ENCODE results near the gene TPM4. TPM values are rescaled to one million over a fixed set of nuclear protein-coding genes. Genes with fewer than 3 reads are reported as not detected.
"Not testable (repeated sequence)": the region's sequence is repeated elsewhere in the genome, so short reads cannot be mapped to it uniquely, and the experiment has no call there.

Gene TPM4
- polyA plus RNA-seq (2012; ENCODE audit: low read depth, missing spikeins) = 247 TPM

DNA sequence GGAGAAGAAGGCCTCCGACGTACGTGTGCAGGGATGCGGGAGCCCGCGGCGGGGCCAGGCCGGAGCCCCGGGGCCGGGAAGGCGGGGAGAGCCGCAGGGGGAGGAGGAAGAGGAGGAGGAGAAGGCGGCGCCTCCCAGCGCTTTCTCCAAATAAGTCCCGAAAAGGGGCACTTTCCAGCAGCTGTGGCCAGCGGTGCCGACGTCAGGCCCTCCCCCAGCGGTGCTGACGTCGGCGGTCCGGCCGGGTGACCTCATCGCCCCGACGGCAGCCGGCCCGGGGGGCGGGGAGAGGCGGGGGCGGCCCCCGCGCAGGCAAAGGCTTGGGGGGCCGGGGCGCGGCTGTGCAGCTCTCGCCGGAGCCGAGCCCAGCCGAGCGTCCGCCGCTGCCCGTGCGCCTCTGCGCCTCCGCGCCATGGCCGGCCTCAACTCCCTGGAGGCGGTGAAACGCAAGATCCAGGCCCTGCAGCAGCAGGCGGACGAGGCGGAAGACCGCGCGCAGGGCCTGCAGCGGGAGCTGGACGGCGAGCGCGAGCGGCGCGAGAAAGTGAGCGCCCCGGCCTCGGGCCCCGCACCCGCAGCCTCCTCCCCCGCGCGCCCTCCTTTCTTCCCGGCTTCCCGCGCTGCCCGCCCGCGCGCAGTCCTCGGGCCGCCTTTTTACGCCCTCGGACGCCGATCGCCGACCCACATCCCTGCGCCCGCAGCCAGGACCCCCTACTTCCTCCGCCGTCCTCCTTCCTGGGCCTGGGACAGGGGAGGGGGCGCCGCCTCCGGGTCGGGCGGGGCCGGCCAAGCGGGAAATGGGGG, at the start of gene TPM4:
Gene TPM4 (plus strand): TSS at position 342 of the 804 bp plus-strand sequence. CDS start 71 bp downstream, at position 413.
- FAIRE-seq = peak; percentile 87
- peak; percentile 21 for TF ChIP-seq PAX5 (IDR thresholded peaks at IDR 0.05; ENCODE audit: insufficient read depth, low read length, severe bottlenecking)
- peak; percentile 91 for TF ChIP-seq POLR2AphosphoS5 (IDR thresholded peaks at IDR 0.05; ENCODE audit: low read depth, low read length)
- TF ChIP-seq SPI1 (IDR thresholded peaks at IDR 0.05; ENCODE audit: low read depth, low read length) = no peak
- TF ChIP-seq POU2F2 (IDR thresholded peaks at IDR 0.05; ENCODE audit: low read depth, low read length) = 0 out of 2 replicates have a peak, but pooled peaks have one; percentile 70
- peak; percentile 88 for TF ChIP-seq POLR2A (IDR thresholded peaks at IDR 0.05; ENCODE audit: low read depth, low read length)
- peak; percentile 70 for TF ChIP-seq TAF1 (IDR thresholded peaks at IDR 0.05; ENCODE audit: low read depth, low read length)
- peak; percentile 79 for DNase-seq (ENCODE audit: insufficient read length, low spot score)

DNA sequence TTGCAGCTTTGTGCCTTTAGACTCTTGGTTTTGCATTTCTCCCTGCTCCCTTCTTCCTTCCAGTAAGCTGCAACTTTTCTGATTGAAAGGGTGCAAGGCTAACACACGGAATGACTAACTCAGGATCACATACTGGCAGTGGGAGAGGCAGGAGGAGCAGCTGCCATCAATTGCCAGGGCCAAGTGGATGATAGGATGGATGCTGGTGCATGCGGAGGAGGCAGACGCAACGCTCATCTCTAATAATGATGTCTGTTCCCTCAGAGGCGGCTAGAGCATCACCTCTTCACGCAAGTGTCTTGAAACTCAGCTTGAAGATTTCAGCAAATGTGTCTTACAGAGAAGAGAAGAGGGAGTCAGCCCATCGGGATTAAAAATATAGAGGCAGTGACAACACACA, 49.5 kb upstream of the TPM4 start:
- DNase-seq (ENCODE audit: insufficient read length, low spot score) (no peak), FAIRE-seq (no peak)
- TF ChIP-seq PAX5 (IDR thresholded peaks at IDR 0.05; ENCODE audit: insufficient read depth, low read length, severe bottlenecking) (no peak), TAF1 (IDR thresholded peaks at IDR 0.05; ENCODE audit: low read depth, low read length) (no peak), SPI1 (IDR thresholded peaks at IDR 0.05; ENCODE audit: low read depth, low read length) (no peak), POLR2AphosphoS5 (IDR thresholded peaks at IDR 0.05; ENCODE audit: low read depth, low read length) (no peak), POLR2A (IDR thresholded peaks at IDR 0.05; ENCODE audit: low read depth, low read length) (no peak), POU2F2 (IDR thresholded peaks at IDR 0.05; ENCODE audit: low read depth, low read length) (no peak)

DNA sequence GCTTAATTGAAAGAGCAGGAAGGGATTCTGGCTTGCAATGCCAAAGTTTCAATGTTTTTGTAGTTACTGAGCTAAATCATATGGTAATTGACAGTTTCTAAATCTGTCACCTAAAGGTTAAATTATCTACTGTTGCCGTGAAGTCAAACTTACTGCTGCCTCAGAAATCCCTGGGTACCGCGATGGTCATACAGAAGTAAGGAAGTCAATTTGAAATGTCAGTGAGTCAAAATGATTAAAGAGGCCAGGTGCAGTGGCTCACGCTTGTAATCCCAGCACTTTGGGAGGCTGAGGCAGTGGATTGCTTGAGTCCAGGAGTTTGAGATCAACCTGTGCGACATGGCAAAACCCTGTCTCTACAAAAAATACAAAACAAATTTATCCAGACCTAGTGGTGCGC, 48.8 kb upstream of the TPM4 start:
- FAIRE-seq (no peak), DNase-seq (ENCODE audit: insufficient read length, low spot score) (no peak)
- no peak for TF ChIP-seq SPI1 (IDR thresholded peaks at IDR 0.05; ENCODE audit: low read depth, low read length)
- no peak for TF ChIP-seq TAF1 (IDR thresholded peaks at IDR 0.05; ENCODE audit: low read depth, low read length)
- no peak for TF ChIP-seq POLR2AphosphoS5 (IDR thresholded peaks at IDR 0.05; ENCODE audit: low read depth, low read length)
- TF ChIP-seq POU2F2 (IDR thresholded peaks at IDR 0.05; ENCODE audit: low read depth, low read length) = no peak
- no peak for TF ChIP-seq POLR2A (IDR thresholded peaks at IDR 0.05; ENCODE audit: low read depth, low read length)
- TF ChIP-seq PAX5 (IDR thresholded peaks at IDR 0.05; ENCODE audit: insufficient read depth, low read length, severe bottlenecking) = no peak

DNA sequence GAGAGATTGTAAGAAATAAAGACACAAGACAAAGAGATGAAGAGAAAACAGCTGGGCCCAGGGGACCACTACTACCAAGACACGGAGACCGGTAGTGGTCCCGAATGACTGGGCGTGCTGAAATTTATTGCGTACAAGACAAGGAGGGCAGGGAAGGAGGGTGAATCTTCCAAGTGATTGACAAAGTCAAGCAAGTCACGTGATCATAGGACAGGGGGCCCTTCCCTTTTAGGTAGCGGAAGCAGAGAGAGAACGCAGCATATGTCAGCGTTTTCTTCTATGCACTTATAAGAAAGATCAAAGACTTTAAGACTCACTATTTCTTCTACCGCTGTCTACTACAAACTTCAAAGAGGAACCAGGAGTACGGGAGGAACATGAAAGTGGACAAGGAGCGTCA, 46.1 kb upstream of the TPM4 start:
- FAIRE-seq; DNase-seq (ENCODE audit: insufficient read length, low spot score): not testable (repeated sequence)

DNA sequence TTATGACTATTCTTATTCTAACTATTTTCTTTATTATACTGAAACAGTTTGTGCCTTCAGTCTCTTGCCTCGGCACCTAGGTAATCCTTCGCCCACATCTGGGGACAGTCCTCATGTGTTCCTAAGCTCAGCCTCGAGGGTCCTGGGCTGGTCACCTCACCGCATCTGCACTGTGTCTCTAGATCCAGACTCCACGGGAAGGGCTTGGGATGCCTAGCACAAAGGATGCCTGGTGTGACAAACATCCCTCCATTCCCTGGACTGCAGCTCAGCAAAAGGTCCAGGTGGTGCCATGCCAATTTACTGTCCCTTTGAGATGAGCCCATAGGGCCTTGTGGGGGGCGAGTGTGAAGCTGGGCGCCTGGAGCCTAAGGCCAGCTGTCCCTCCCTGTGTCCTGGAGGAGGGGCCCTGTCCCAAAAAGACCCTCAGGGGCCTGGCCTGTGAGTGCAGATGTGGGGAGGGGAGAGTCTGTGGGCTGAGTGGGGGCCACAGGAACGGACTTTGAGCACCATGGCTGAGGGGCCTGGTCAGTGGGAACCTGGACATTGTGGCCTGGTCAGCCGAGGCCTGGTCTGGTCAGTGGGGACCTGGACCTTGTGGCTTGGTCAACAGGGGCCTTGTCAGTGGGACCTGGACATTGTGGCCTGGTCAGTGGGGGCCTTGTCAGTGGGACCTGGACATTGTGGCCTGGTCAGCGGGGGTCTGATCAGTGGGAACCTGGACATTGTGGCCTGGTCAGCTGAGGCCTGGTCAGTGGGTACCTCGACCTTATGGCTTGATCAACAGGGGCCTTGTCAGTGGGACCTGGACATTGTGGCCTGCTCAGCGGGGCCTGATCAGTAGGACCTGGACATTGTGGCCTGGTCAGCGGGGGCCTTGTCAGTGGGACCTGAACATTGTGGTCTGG, 45.1 kb upstream of the TPM4 start:
- FAIRE-seq (no peak), DNase-seq (ENCODE audit: insufficient read length, low spot score) (no peak)
- TF ChIP-seq PAX5 (IDR thresholded peaks at IDR 0.05; ENCODE audit: insufficient read depth, low read length, severe bottlenecking) (no peak), POLR2AphosphoS5 (IDR thresholded peaks at IDR 0.05; ENCODE audit: low read depth, low read length) (no peak), POLR2A (IDR thresholded peaks at IDR 0.05; ENCODE audit: low read depth, low read length) (no peak), SPI1 (IDR thresholded peaks at IDR 0.05; ENCODE audit: low read depth, low read length) (no peak), TAF1 (IDR thresholded peaks at IDR 0.05; ENCODE audit: low read depth, low read length) (no peak), POU2F2 (IDR thresholded peaks at IDR 0.05; ENCODE audit: low read depth, low read length) (no peak)

DNA sequence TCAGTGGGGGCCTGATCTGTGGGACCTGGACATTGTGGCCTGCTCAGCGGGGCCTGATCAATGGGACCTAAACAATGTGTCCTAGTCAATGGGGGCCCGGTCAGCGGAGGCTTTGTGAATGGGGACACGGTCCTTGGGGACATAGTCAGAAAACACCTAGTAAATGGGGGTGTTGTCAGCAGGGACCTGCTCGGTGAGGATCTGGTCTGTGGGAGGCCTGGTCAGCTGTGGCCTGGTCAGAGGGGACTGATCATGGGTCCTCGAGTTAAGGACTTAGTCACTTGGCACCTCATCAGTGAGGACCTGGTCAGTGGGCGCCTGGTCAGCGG, 44.5 kb upstream of the TPM4 start:
- DNase-seq (ENCODE audit: insufficient read length, low spot score) (no peak), FAIRE-seq (no peak)
- TF ChIP-seq PAX5 (IDR thresholded peaks at IDR 0.05; ENCODE audit: insufficient read depth, low read length, severe bottlenecking) = no peak
- no peak for TF ChIP-seq POU2F2 (IDR thresholded peaks at IDR 0.05; ENCODE audit: low read depth, low read length)
- no peak for TF ChIP-seq POLR2A (IDR thresholded peaks at IDR 0.05; ENCODE audit: low read depth, low read length)
- no peak for TF ChIP-seq SPI1 (IDR thresholded peaks at IDR 0.05; ENCODE audit: low read depth, low read length)
- no peak for TF ChIP-seq POLR2AphosphoS5 (IDR thresholded peaks at IDR 0.05; ENCODE audit: low read depth, low read length)
- TF ChIP-seq TAF1 (IDR thresholded peaks at IDR 0.05; ENCODE audit: low read depth, low read length) = no peak

DNA sequence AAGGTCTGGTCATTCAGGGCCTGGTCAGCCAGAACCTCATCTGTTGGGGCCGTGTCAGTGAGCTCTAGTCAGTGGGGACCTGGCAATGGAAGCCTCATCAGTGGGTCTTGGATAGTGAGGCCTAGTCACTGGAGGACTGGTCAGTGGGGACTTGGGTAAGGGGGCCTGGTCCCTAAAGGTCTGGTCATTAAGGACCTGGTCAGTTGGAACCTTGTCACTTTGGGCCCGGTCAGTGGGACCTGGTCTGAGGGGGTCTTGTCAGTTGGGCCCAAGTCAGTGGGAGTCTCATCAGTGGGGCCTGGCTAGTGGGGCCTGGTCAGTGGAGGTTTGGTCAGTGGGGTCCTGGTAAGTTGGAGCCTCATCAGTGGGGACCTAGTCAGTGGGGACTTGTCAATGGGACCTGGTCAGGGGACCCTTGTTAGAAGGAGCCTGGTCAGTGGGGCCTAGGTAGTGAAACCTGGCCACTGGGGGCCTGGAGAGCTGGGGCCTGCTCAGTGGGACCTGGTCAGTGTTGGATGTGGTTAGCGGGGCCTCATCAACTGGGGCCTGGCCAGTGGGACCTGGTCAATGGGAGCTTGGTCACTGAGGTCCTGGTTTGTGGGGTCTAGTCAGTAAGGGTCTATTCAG, 43.7 kb upstream of the TPM4 start:
- FAIRE-seq (no peak), DNase-seq (ENCODE audit: insufficient read length, low spot score) (no peak)
- TF ChIP-seq POLR2AphosphoS5 (IDR thresholded peaks at IDR 0.05; ENCODE audit: low read depth, low read length) (no peak), POU2F2 (IDR thresholded peaks at IDR 0.05; ENCODE audit: low read depth, low read length) (no peak), PAX5 (IDR thresholded peaks at IDR 0.05; ENCODE audit: insufficient read depth, low read length, severe bottlenecking) (no peak), TAF1 (IDR thresholded peaks at IDR 0.05; ENCODE audit: low read depth, low read length) (no peak), SPI1 (IDR thresholded peaks at IDR 0.05; ENCODE audit: low read depth, low read length) (no peak), POLR2A (IDR thresholded peaks at IDR 0.05; ENCODE audit: low read depth, low read length) (no peak)

DNA sequence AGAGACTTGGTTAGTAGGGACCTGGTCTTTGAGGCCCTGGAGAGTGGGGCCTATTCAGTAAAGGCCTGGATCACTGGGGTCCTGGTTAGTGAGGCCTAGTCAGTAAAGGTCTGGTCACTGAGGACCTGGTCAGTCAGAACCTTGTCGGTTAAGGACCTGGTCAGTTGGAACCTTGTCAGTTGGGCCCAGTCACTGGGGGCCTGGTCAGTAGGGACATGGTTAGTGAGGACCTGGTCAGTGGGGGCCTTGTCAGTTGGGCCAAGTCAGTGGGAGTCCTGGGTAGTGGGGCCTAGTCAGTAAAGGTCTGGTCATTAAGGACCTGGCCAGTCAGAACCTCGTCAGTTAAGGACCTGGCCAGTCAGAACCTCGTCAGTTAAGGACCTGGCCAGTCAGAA, 43.2 kb upstream of the TPM4 start:
- TF ChIP-seq PAX5 (IDR thresholded peaks at IDR 0.05; ENCODE audit: insufficient read depth, low read length, severe bottlenecking) (no peak), TAF1 (IDR thresholded peaks at IDR 0.05; ENCODE audit: low read depth, low read length) (no peak), POLR2AphosphoS5 (IDR thresholded peaks at IDR 0.05; ENCODE audit: low read depth, low read length) (no peak), SPI1 (IDR thresholded peaks at IDR 0.05; ENCODE audit: low read depth, low read length) (no peak), POU2F2 (IDR thresholded peaks at IDR 0.05; ENCODE audit: low read depth, low read length) (no peak), POLR2A (IDR thresholded peaks at IDR 0.05; ENCODE audit: low read depth, low read length) (no peak)
- FAIRE-seq (no peak), DNase-seq (ENCODE audit: insufficient read length, low spot score) (no peak)

DNA sequence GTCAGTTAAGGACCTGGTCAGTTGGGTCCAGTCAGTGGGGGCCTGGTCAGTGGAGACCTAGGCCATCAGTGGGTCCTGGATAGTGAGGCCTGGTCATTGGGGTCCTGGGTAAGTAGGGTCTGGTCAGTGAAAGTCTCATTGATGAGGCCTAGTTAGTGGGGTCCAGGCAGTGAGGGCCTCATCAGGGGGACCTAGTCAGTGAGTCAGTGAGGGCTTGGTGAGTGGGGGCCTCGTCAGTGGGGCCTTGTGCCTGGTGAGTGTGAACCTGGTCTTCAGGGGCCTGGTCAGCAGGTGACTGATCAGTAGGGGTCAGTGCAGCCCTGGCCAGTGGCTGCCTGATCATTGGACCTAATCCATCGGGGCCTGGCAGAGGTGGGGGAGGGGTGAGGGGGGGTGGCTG, 42.6 kb upstream of the TPM4 start:
- DNase-seq (ENCODE audit: insufficient read length, low spot score) (no peak), FAIRE-seq (no peak)

More for the DNA sequence above, 42.6 kb upstream of the TPM4 start:
- no peak for TF ChIP-seq SPI1 (IDR thresholded peaks at IDR 0.05; ENCODE audit: low read depth, low read length)
- TF ChIP-seq POLR2A (IDR thresholded peaks at IDR 0.05; ENCODE audit: low read depth, low read length) = no peak
- no peak for TF ChIP-seq POLR2AphosphoS5 (IDR thresholded peaks at IDR 0.05; ENCODE audit: low read depth, low read length)
- no peak for TF ChIP-seq POU2F2 (IDR thresholded peaks at IDR 0.05; ENCODE audit: low read depth, low read length)
- TF ChIP-seq PAX5 (IDR thresholded peaks at IDR 0.05; ENCODE audit: insufficient read depth, low read length, severe bottlenecking) = no peak
- TF ChIP-seq TAF1 (IDR thresholded peaks at IDR 0.05; ENCODE audit: low read depth, low read length) = no peak

Measured in GM12891 (cell line).